GM21723 (cell line): ENCODE measurements around the gene TTC31.
"Not testable (repeated sequence)": the region's sequence is repeated elsewhere in the genome, so short reads cannot be mapped to it uniquely, and the experiment has no call there.

Experiments used
- ATAC-seq: cut with Tn5 transposase; IDR thresholded peaks from one replicate; pipeline ENCODE4 v1.9.1; 2021; ENCODE audit warnings: mild to moderate bottlenecking, moderate library complexity; ENCODE audit not compliant: unreplicated experiment

TTC31 gene

DNA sequence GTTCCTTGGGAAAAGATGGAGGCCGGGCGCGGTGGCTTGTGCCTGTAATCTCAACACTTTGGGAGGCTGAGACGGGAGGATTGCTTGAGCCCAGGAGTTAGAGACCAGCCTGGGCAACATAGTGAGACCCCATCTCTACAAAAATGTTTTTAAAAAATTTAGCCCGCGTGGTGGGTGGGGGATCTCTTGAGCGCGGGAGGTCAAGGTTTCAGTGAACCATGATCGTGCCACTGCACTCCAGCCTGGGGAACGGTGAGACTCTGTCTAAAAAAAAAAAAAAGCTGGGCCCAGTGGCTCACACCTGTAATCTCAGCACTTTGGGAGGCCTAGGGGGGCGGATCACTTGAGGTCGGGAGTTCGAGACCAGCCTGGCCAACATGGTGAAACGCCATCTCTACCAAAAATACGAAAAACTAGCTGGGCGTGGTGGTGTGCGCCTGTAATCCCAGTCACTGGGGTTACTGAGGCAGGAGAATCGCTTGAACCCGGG lies 839 bp downstream of the TTC31 start:
- ATAC-seq: not testable (repeated sequence)

DNA sequence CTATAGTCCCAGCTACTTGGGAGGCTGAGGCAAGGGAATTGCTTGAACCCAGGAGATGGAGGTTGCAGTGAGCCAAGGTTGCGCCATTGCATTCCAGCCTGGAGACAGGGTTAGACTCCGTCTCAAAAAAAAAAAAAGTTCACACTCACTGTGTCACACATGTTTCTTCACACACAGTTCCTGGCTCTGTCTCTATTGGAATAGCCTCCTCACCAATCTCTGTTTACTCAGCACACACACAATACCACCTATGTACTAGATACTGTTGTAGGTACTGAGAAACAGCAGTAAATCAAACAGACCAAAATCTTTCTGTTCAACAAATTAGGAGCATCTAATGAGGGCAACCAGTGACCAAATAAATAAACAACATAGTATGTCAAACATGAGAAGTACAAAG lies 3.3 kb downstream of the TTC31 start:
- ATAC-seq: no peak

DNA sequence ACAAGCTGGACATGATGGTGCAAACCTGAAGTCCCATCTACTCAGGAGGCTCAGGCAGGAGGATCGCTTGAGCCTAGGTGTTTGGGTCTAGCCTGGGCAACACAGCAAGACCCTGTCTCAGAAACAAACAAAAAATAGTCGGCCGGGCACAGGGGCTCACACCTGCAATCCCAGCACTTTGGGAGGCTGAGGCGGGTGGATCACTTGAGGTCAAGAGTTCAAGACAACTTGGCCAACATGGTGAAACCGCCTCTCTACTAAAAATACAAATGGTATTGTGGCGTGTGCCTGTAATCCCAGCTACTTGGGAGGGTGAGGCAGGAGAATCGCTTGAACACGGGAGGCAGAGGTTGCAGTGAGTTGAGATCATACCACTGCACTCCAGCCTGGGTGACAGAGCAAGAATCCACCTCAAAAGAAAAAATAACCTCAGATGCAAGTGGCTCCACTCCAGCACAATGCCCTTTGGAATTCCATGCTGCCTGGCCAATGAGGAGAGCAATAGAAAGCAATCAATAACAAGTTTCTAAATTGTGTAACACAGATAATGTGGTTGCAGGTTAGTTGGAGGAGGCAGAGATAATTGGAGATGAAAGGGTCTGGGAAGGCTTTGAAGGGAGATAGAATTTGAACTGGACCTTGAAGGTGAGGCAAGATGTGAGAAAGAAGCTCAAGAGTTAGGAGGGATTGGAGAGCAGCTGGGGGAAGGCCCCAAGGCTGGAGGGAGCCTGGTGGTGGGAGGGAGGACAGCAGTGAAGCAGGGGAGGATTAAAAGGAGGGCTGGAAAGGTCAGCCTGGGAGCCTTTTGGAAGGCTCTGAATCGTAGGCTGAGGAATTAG lies 6.0 kb downstream of the TTC31 start:
- ATAC-seq: no peak

GRCh38 chr2:74489906-74490305 lies 7.0 kb downstream of the TTC31 start:
- no peak for ATAC-seq

DNA sequence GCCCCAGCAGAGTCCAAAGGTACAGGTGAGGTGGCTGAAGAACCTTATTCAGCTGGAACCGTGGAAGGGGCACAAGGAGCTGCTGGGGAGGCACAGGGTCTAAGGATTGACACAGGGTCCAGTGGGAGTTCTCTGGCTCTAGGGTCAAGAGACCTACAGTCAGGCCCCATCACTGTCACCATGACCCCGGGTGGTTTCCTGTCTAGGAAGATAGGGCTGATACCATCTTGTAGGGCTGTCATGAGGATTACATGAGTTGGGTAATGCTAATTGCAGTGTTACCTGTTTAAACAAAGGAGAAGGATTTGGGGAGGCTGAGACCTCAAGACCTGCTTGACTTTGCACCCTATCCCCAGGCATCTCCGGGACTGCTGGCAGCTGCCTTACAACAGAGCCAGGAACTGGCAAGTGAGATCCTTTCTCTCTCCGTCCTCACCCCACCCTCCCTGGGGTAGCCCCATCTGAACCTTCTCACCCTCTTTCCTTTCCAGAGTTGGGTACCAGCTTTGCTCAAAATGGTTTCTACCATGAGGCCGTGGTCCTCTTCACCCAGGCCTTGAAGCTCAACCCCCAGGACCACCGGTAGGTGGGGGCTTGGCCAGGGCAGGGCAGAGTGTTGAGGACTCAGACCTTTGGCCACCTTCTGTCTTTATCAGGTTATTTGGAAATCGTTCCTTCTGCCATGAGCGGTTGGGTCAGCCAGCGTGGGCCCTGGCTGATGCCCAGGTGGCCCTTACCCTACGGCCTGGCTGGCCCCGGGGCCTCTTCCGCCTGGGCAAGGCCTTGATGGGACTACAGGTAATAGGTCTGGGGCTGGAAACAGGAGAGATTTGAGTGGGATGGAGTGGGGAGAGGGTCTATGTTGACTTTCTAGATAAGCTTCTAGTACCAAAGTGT lies 9.0 kb downstream of the TTC31 start:
- ATAC-seq: no peak

DNA sequence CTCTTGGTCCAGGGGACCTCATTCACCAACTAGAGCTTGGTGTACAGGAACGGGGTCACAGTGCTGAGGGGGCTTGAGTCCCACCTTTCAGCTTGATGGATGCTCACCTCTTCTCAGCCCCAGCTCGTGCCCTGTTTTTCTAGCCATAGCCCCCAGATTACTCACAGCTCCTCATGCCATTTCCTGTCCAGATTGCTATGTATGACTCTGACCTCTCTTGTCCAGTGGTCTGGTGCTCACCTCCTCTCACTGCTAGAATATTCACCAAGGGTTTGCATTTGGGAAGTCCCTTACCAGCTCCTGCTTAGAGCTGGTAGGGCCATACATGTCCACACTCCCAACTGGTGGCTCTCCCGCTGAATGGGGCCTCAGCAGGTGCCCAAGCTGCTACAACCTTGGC lies 10.7 kb downstream of the TTC31 start:
- ATAC-seq: no peak

DNA sequence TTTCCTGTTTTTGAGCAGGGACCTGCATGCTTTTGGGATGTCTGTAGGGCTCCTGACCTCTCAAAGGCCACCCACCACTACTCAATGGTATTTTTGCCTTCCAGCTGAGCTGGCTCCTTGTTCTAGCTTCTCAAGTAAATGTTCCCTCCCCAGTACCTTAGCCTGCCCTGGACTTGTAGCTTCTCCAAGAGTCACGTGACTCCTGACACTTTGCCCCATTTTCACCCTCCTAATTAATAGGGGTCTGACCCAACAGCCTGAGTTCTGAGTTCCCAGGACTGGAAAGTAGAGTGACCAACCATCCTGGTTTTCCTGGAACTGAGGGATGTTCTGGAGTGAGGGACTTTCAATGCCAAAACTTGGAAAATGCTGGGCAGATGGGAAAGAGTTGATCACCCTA lies 12.6 kb downstream of the TTC31 start:
- no peak for ATAC-seq

DNA sequence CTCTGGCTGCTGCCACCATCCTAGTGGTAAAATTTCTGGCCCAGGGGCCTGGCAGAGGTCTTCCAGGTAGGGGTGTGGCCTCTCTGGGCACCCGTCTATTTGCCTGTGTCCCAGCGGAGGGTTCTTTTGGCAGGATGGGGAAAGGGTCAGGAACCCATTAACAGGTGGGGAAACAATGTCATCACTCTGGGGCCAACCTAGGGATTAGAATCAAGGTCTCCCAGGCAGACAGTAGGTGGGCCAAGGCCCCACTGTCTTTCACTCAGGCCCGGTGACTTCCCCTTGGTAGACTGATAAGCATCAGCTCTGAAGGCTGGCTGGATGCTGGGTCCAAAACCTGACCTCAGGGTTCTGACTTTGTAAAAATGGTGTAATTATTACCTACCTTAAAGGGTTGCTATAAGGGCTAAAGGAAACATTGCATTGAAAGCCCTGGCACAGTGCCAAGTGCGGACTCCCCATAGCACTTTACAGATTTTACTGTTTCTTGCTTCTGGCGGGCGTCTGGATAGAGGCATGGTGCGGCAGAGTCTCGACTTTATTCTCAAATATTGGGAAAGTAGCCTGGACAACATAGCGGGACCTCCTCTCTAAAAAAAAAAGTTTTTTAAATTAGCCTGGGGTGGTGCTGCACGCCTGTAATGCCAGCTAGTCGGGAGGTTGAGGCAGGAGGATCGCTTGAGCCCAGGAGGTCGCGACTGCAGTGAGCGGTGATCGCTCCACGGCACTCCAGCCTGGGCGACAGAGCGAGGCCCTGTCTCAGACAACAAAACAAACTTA lies 14.3 kb downstream of the TTC31 start:
- no peak for ATAC-seq

GRCh38 chr2:74497777-74498499 lies 15.1 kb downstream of the TTC31 start:
- ATAC-seq: no peak

- ATAC-seq: no peak
These were observed 15.8 kb downstream of the TTC31 start for GRCh38 chr2:74498500-74499266.

- no peak for ATAC-seq
These were observed 16.5 kb downstream of the TTC31 start, which contains the start of gene LBX2 for GRCh38 chr2:74499267-74499939. LBX2 (minus strand) TSS chr2:74499603; CDS start chr2:74499537, 66 bp downstream.

GRCh38 chr2:74499940-74500577 lies 17.2 kb downstream of the TTC31 start:
- no peak for ATAC-seq

DNA sequence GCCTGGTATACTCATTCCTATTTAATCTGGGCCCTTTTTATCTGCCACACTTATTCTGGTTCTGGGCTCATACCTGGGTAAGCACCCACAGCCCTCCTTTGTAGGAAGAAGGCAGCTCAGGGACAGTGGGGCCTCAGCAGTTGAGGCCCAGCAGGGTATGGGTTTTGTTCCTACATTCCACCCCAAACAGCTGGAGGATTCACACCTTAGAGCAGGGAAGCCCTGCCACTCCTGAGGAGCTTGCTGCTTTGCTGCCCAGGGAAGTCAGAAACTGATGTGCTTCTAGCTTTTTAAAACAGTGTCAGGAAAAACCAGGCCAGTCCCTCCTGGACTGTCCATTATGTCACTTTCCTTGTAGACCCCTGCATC lies 17.7 kb downstream of the TTC31 start:
- ATAC-seq: no peak

DNA sequence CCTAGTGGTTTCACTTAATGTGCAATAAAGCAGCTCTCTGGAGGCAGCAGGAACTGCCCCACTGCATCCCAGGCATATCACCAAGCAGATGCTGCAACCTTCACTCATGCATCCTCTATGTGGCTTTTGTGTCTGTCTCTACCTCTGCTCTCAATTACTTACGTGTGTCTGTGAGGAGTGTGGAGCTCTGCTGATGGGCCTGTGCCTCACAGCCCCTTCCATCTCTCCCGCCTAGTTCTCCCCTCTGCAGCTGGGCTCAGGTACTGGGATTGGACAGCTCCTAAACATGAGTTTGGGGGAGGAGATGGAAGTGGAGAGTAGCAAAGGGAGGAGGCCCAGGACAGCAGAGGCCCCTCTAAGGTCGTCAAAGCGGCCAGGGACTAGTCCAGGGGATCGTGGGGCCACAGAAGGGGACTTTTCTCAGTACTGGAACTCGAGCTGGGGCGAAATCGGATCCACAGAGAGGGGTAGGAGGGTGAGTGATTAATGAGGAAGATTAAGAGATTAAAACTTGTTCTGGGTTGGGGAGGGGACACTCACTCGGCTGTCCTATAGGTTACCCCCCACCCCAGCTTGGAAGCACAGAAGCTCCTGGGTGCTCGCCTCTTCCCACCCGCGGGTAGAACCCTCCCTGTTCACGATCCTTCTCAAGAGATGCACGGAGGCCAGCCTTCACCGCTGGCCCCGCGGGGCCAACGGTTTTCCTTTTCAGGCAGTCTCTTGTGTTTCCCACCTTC lies 18.6 kb downstream of the TTC31 start:
- no peak for ATAC-seq

- no peak for ATAC-seq
These were observed 19.4 kb downstream of the TTC31 start for GRCh38 chr2:74502147-74502719.

- ATAC-seq: peak; percentile 34
These were observed 20.0 kb downstream of the TTC31 start for GRCh38 chr2:74502720-74503505.
